NAMALWA (cell line): ENCODE results near the gene ZNF639.

Experiments used
- DNase-seq: peaks from one replicate; pipeline ENCODE4 v3.0.0-alpha.2; 2015; ENCODE audit warnings: low spot score

The ZNF639 gene

DNA sequence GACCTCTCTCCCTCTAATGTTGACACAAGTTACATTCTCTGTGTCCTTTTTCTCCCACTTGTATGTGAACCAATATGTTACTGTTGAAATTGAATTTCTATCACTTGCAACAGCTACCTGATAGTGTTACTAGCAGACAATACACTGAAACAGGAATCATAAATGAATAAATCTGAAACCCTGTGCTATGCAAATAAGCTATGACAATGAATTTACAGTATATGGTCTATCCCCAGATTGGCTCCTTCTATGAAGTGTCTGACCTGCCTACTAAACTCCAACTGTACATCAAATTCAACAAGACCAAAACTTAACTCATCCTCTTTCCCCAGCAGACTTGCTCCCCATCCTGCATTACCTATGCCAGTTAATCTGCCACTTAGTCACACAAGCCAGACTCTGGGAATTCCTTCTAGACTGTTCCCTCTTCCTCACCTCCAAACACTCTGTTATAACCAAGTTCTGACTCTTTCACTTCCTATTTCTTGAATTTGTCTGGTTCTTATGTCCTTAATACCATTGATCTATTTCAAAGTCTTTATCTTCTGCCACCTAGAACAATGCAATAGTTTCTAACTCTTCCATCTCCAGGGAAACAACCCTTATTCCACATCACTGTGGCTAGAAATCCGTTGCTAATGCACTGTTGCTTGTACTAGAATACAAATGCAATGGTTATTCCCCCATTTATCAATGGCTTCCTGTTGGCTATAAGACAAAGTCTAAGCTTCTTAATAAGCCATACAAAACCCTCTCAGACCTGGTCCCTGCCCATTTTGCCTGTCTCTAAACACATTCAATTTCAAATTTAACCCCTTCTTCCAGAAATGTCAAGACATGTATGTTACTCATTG lies 13.4 kb upstream of the ZNF639 start:
- no peak for DNase-seq

DNA sequence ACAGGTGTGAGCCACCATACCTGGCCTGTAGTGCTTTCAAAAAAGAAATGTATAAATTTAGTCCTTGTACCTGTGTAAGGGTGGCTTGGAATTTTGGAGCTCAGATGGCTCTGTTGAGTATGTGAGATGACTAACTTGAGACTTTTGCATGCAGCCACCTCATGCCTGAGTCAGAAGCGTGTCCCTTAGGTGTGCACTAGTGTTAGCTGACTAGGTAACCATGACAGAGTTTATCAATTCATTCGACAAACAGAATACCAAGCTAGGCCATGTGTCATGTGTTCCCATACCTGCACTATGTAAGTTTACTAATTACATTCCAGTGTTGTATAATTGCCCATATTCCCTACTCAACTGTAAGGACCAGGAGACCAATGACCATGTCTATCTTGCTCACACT lies 4.0 kb upstream of the ZNF639 start:
- DNase-seq = no peak

DNA sequence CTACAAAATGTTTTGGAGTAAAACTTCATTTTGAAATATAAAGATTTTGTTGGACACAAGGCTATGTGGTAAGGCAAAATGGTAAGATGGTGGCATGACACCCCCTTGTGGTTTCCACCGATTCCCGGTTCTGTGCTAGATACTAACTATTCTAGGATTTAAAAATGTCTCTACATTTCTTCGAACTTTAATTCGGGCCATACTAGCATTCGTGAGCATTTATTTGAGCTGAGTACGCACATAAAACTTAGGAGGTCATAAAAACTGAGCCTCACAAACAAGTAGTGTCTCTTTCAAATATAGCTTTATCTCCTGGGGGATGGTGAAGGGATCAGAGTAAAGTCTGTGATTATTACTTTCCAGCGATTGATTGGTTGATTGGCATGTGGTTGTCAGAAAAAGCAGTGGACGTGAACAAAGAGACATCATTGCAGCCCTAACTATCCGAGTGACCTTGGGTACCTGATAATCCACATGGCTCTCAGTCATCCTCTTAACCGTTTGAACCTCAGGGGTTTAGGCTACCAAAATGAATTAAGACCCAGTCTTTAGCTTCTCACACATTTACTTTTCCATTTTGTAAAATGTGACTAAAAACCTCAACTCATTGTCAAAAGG lies 1.1 kb upstream of the ZNF639 start:
- peak; percentile 70 for DNase-seq

DNA sequence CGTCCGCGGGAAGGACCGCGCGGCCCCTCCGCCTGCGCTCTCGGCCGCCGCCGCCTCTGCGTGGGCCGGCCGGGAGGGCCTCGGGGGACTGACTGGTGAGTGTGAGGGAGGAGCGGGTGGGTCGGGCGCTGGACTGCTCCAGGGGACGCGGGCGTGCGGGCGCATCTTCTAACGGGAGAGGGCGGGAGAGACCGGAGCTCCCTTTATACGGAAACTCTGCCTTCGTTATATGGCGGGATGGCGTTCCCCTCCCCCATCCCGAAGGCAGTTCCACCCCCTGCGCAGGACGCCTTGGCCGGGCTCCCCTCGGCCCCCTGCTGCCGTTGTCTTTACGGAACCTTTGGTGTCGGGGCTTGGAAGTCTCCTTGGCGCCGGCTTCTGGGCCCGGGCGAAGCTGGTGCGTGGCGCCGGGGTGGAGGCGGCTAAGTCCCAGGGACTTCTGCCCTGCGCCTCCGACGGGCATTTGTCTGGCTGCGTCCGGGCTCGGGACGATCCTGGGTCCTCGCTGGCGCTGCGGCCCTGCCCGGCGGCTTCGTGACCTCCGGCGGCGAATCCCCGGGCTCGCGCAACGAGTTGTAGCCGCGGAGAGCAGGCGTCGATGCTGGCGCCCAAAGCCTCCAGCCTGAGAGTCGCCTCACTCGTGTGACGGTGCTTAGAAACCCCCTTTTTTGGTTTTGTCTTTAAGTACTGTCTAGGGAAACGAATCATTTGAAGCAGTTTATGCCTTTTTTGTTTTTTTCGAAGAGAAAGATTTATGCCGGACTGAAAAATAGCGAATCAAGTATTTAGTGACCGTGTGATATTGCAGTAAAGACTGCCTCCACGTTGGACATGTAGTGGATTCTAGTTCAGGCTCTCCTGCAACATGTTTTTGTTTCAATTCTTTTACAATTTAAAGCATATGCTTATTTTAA lies 623 bp downstream of the ZNF639 start:
- peak; percentile 78 for DNase-seq

DNA sequence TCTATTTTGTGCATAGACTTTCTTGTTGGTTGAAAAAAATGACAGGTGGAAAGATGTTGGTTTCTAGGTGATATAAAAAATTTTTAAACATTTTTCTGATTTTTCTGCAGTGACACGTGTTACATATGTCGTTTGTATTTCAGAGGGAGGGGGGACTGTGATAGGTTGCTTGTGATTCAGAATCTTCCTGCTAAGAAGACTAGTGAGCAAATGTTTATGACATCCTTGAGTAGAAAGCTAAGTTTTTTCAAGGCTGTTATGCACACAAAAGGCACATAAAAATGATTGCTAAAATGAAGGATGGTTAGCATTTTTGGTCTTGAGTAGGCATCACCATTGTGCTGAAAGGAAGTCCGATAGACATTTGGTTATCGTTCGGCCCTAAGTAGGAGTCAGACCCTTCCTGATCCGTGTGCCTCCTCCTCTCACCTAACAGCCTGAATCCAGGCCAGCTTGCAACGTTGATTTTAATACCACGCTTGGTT lies 1.5 kb downstream of the ZNF639 start:
- DNase-seq = peak; percentile 66

DNA sequence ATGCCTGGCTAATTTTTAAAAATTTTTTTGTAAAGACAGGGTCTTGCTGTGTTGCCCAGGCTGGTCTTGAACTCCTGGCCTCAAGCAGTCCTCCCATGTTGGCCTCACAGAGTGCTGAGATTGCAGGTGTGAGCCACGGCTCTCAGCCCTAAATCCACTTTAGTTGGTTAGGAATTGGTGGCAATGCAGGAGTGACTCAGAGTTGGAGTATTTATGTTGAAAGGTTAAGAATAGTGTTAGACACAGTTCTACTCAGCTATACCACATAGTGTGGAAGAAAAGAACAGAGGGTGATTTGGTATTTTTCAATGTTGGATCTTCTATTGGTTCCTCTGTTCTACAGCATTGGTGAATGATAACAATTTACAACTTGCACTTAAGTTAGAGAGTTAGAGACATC lies 7.6 kb downstream of the ZNF639 start:
- no peak for DNase-seq

DNA sequence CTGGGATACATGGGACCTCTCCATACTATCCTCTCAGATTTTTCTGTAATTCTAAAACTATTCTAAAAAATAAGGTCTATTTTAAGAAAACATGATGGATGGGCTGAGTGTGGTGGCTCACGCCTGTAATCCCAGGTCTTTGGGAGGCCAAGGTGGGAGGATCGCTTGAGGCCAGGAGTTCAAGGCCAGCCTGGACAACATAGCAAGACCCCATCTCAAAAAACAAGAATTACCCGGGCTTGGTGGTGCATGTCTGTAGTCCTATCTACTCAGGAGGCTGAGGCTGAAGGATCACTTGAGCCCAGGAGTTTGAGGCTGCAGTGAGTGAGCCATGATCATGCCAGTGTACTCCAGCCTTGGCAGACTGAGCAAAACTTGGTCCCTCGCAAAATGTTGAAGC lies 9.4 kb downstream of the ZNF639 start:
- no peak for DNase-seq

DNA sequence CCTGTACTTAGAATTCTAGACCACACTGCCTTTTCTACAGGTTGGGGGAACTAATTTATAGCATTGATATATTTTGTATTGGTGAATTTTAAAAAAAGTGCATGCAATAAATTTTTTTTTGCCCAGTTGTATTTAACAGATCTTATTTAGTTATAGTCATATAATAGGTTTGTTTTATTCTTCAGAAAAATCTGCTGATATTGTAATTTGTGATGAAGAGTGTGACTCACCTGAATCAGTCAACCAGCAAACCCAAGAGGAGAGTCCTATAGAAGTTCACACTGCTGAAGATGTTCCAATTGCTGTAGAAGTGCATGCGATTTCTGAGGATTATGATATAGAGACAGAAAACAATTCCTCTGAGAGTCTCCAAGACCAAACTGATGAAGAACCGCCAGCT lies 10.3 kb downstream of the ZNF639 start:
- no peak for DNase-seq

DNA sequence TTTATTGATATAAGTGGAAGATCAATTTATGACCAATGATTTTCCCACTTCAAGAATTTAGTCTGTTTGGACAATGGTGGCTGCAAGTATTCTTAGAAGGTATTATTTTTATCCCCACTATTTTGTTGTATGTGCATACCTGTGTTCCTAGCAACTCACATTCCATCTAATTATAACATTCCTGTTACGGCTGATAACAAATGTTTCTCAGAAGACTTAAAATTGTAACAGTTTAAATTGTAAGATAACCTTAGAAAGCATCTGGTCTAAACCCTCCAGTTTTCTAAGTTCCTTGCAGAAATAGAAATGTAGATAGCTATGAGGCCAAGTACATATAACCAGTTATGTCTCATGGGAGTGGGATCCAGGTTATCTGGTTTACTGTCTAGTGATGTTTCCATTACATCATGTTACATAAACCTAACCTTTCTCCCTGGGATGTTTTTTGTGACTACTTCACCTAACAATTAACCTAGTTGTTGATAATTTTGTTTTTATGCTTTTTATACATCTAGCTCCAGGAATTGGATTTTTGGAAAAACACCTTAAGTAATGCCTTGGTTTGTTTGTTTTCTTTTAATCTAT lies 13.6 kb downstream of the ZNF639 start:
- DNase-seq = no peak

DNA sequence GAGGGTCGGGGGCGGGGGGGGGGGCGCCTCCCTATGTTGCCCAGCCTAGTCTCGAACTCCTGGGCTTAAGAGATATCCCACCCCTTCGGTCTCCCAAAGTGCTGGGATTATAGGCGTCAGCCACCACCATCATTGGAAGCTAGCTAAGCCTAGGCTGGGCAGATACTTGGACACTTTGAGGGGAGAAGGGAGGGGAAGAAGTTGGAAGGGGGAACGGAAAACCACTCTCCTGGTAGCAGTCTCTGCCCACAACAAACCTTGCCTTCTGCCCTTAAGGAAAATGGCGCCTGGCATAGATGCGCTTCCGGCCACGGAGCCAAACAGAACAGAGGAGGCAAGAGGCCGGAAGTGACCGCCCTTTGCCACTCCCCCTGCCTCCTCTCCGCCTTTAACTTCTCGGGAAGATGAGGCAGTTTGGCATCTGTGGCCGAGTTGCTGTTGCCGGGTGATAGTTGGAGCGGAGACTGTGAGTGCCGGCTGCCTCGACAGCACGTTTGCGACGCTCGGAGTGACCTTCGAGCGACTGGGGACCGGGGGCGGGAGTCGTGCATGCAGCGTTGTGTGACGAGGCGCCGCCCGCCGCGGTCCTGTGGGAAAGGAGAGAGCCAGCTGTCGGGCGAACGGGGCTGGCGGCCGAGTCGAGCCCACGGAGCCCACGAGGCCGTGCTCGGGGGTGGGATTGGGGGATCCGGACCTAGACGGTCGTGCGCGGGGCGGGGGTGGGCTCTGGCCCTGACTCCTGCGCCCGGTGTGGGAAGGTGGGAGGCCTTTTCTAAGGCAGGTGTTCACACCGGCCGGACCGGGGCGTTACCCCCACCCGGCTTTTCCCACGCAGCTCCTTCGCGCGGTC lies 24.7 kb downstream of the ZNF639 start, which contains the start of gene MFN1:
Gene MFN1 (plus strand): TSS at position 365 of the 850 bp plus-strand sequence. CDS start 1,143 bp downstream, outside the sequence.
- peak; percentile 98 for DNase-seq

DNA sequence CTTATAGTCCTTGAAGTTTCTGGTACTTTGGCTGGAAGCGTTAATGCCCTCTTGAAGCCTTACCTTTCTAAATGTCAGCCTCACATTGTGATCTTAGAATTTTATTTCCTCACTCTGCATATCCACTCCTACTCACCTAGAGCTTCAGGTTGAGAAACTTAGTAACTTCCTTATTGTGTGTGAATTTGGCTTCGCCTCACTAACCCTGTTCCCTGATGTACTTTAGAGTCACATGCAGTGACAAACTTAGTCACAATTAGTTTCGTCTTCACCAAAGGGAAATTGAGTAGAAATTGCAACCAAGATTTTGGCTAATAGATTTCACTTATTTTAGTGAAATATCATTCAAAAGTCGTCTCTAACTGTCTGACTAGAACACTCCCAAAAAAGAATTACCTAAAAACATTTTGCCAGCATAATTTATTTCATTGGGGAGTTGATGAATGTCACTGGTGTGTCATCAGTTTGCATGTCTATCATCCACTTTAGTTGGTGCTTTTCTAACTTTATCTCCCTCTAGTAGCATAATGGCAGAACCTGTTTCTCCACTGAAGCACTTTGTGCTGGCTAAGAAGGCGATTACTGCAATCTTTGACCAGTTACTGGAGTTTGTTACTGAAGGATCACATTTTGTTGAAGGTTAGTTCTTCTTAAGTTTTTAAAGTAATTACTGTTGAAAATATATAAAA lies 25.6 kb downstream of the ZNF639 start:
- peak; percentile 82 for DNase-seq

DNA sequence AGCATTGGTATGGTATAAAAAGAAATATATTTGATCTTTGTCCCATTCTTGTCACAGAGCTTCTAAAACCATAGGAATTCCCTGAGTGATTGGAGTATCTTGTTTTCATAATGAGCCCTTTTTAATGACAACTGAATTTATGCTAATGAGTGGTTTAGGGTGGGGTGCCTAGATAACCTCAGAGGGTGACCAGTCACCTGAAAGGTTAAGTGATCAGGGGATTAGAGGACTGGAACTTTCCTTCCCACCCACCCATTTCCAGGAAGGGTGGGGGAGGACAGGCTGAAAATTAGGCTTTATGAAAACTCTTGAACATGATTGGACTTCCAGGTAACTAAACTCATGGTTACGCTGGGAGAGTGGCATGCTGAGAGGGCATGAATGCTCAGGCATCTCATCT lies 33.2 kb downstream of the ZNF639 start:
- DNase-seq = no peak

DNA sequence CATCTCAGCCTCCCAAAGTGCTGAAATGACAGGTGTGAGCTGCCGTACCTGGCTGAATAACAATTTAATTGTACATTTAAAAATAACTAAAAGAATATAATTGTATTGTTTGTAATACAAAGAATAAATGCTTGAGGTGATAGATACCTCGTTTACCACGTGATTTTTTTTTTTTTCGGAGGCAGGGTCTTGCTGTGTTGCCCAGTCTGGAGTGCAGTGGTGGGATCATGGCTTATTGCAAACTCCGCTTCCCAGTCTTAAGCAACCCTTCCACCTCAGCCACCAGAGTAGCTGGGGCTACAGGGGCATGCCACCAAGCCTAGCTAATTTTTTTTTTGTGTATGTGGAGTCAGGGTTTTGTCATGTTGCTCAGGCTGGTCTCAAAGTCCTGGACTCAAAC lies 40.5 kb downstream of the ZNF639 start:
- DNase-seq = no peak

DNA sequence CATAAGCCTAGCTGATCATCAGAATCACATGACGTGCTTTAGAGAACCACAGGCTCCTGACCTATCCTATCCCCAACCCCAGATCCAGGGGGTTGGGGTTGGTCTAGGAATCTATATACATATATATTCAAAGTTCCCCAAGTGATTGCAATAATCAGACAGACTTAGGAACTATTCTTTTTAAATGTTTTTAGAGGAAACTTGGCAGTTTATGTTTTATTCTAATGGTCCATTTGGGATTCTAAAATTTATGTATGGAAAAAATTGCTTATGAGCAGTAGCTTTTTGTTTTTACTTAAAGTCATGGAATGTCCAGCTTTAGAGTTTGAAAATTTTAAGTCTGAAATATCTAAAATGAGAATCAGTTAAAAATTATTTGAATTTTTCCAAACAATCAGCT lies 46.8 kb downstream of the ZNF639 start:
- no peak for DNase-seq

DNA sequence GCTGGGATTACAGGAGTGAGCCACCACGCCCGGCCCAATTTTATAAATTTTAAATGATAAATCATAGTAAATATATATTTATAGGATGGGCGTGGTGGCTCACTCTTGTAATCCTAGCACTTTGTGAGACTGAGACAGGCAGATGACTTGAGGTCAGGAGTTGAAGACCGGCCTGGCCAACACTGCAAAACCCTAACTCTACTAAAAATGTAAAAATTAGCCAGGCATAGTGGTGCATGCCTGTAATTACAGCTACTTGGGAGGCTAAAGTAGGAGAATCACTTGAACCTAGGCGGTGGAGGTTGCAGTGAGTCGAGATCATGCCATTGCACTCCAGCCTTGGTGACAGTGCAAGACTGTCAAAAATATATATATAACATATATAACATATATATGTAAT lies 51.1 kb downstream of the ZNF639 start:
- DNase-seq = peak; percentile 35

DNA sequence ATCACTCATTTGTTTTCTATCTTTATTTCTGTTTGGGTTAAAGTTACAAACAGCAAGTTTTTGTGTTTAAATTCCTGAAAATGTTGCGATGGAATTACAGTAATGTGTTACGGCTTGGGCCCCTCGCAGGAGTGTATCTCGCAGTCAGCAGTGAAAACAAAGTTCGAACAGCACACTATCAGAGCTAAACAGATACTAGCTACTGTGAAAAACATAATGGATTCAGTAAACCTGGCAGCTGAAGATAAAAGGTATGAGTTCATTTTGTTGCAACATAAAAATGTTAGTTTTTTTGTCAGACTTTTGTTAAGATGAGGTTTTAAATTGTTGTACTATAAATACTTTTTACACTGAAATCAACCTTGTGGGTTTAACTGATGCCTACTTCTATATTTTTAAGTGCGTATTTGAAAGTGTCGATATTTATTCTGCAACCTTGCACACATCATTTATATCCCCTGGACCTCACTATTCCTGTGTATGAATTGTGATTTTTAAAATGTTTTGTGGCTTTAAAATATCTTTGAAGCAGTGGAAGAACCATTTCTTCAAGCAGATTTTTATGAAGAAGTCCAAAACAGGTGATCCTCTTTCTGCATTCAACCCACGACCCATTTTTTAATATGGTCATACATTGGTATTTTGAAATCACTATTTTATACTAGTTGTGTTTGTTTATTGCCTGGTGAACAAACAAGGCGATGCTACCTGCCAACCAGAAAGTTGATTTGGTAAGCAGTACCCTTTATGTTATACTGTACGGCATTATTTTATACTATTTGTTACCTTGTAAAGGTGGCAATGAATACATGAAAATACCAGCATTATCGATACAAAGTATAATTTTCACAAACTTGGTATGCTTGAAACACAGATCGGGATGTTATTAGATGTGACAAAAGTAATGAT lies 52.5 kb downstream of the ZNF639 start:
- no peak for DNase-seq

DNA sequence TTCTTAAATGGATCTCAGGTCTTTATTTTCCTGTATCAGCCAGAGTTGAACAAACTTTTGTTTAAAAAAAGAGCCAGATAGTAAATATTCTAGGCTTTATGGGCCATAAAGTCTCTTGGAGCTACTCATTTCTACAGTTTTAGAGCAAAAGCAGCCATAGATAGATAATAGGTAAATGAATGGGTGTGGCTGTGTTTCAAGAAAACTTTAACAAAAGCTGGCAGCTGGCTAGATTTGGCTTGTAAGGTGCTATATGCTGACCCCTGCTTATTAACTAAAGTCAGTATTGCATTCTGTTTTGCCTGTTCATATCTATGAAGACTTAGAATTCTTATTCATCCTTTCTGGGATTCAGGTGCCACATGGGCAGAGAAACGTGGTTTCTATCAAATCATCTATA lies 53.6 kb downstream of the ZNF639 start:
- DNase-seq = no peak
